Psoas muscle (tissue), 8 donors: ENCODE measurements around the gene EVL. TPM values are rescaled to one million over a fixed set of nuclear protein-coding genes. Genes with fewer than 3 reads are reported as not detected.

Experiments
- ATAC-seq, 4 donors: fragments of 200-7000 bp; cut with Tn5 transposase; one replicate each; pipeline ENCODE4 v1.9.1; 2020; ENCODE audit warnings: moderate library complexity in 3 of 4, mild to moderate bottlenecking in 2 of 4
- DNase-seq, 2 donors: peaks; one replicate each; pipeline ENCODE4 v3.0.0-alpha.2; 2020
- H3K27ac ChIP-seq: fragments of 200-600 bp; one replicate; pipeline ENCODE4 v1.8.0; 2022
- H3K27me3 ChIP-seq, 3 donors: fragments of 200-600 bp in 1 of 3; one replicate each; pipeline versions ENCODE4 v1.6.1 to v1.8.0; 2013 to 2022; ENCODE audit warnings: low read length in 2 of 3, mild to moderate bottlenecking in 2 of 3, moderate library complexity in 1 of 3; ENCODE audit not compliant: insufficient read depth in 3 of 3
- H3K36me3 ChIP-seq, 2 donors: fragments of 200-600 bp in 1 of 2; one replicate each; pipeline versions ENCODE4 v1.6.1 to v1.8.0; 2013 to 2022; ENCODE audit warnings: low read depth in 1 of 2, mild to moderate bottlenecking in 1 of 2, moderate library complexity in 1 of 2; ENCODE audit not compliant: insufficient read depth in 1 of 2
- H3K4me1 ChIP-seq: fragments of 200-600 bp; one replicate; pipeline ENCODE4 v1.8.0; 2022
- H3K4me3 ChIP-seq: fragments of 200-600 bp; one replicate; pipeline ENCODE4 v1.8.0; 2022; ENCODE audit warnings: mild to moderate bottlenecking
- H3K9me3 ChIP-seq: fragments of 200-600 bp; one replicate; pipeline ENCODE4 v1.8.0; 2022
- CTCF ChIP-seq: fragments of 200-600 bp; IDR thresholded peaks from one replicate; pipeline ENCODE4 v1.8.0; 2022; ENCODE audit warnings: antibody characterized with exemption
- WGBS, 3 donors: extraction: QIAGEN DNeasy Blood & Tissue Kit; methylation state at CpG; one replicate each; pipeline versions ENCODE4 v1.1.6 to v1.1.7; 2013; 5-methylcytosine and 5-hydroxymethylcytosine counted together
- intact Hi-C, 2 donors: fragments of 100-400 bp; cut with DNase I; formaldehyde crosslinking; loops; one replicate each; pipeline versions ENCODE4 v1.11.0 to v1.14.2; 2022
- polyA plus RNA-seq, 3 donors: library from polyadenylated mRNA; stranded (reverse); fragments of 200-250 nt; gene quantifications; one replicate each; pipeline ENCODE4 v1.2.3, GENCODE V29; 2013
- total RNA-seq, 4 donors: library from RNA; stranded (reverse); fragmentation: NEBNext Ultra II Directional in 2 of 4; extraction: Animal tissue kit (Norgen Biotek cat#: 25700) in 2 of 4; gene quantifications; one replicate each; pipeline versions ENCODE4 v1.2.1 to v1.2.4, GENCODE V29; 2021 to 2023
- donor health status: healthy with polysubstance abuse.
- donor health status: DM: no; HTN: no; CAD: no; lungs with moderate emphysema.
- donor health status: Bipolar disorder and iron deficiency.
- donor health status: healthy.
- donor health status: DM: yes; HTN: yes; CAD: no.
- donor health status: DM: no; HTN: no; CAD: no.
- donor health status: DM: no; HTN: no; CAD: no.
- donor health status: DM: yes; HTN: yes; CAD: no.

The EVL gene
- total and polyA plus RNA-seq, 7 donors, result 9.6 to 30.4 (median 17.1) TPM

GRCh38 chr14:100145682-100146464 lies 80.7 kb downstream of the EVL start:
- no peak for TF ChIP-seq CTCF
- no peaks in the 10 kb centered on the region for H3K9me3 ChIP-seq
- peaks cover 0 to 6% (median 0%) of the 10 kb centered on the region in 3 donors for H3K27me3 ChIP-seq
- no peaks in the 10 kb centered on the region for H3K36me3 ChIP-seq
- H3K27ac ChIP-seq, result no peak overlapping the region
- ATAC-seq (no peak), DNase-seq (no peak)
- intact Hi-C loops, result no loop called here
- H3K4me1 ChIP-seq, result no peaks in the 10 kb centered on the region
- H3K4me3 ChIP-seq, result no peak overlapping the region
- WGBS, 3 donors, result 79 to 87% (median 85%) methylated on average over 26 to 27 of the region's 27 CpGs

- WGBS, 3 donors, result 83 to 89% (median 87%) methylated on average over 27 to 29 of the region's 29 CpGs
- H3K9me3 ChIP-seq, result no peaks in the 10 kb centered on the region
- DNase-seq (no peak), ATAC-seq (peak in 1 of 4 donors; percentile 15)
- peaks cover 0 to 6% (median 0%) of the 10 kb centered on the region in 3 donors for H3K27me3 ChIP-seq
- H3K27ac ChIP-seq, result no peak overlapping the region
- intact Hi-C loops, result no loop called here
- no peaks in the 10 kb centered on the region for H3K4me1 ChIP-seq
- no peak for TF ChIP-seq CTCF
- no peak overlapping the region for H3K4me3 ChIP-seq
- H3K36me3 ChIP-seq, result no peaks in the 10 kb centered on the region
These were observed 81.4 kb downstream of the EVL start for GRCh38 chr14:100146531-100147091.

- 69 to 80% (median 76%) methylated on average over 20 of the region's 20 CpGs for WGBS, 3 donors
- H3K27ac ChIP-seq, result no peak overlapping the region
- no peaks in the 10 kb centered on the region for H3K4me1 ChIP-seq
- TF ChIP-seq CTCF, result no peak
- intact Hi-C loops, result no loop called here
- DNase-seq (no peak), ATAC-seq (no peak)
- no peak overlapping the region for H3K4me3 ChIP-seq
- H3K36me3 ChIP-seq, result no peaks in the 10 kb centered on the region
- H3K27me3 ChIP-seq, result peaks cover 0 to 6% (median 0%) of the 10 kb centered on the region in 3 donors
- no peaks in the 10 kb centered on the region for H3K9me3 ChIP-seq
These were observed 82.0 kb downstream of the EVL start for GRCh38 chr14:100147181-100147631.

GRCh38 chr14:100147691-100148464 lies 82.7 kb downstream of the EVL start:
- DNase-seq, result no peak
- Histone ChIP-seq H3K4me3 (no peak overlapping the region), H3K9me3 (no peaks in the 10 kb centered on the region), H3K27me3 (peaks cover 0 to 6% (median 0%) of the 10 kb centered on the region in 3 donors), H3K27ac (no peak overlapping the region), H3K4me1 (no peaks in the 10 kb centered on the region), H3K36me3 (no peaks in the 10 kb centered on the region)
- 72 to 79% (median 74%) methylated on average over 28 of the region's 28 CpGs for WGBS, 3 donors
- ATAC-seq, result no peak
- intact Hi-C loops, result no loop called here
- TF ChIP-seq CTCF, result no peak
